CD4-positive, alpha-beta T cell treated with Interleukin-17A for 1 hour (primary cell): Measurements from ENCODE around the gene TTC8.

Source experiments
- DNase-seq: peaks from one replicate; pipeline ENCODE4 v3.0.0-alpha.2; 2020

The TTC8 gene

GRCh38 chr14:88871429-88871828, 47.0 kb downstream of the TTC8 start:
- DNase-seq = no peak

- no peak for DNase-seq
Measured at GRCh38 chr14:88872976-88873375, 48.5 kb downstream of the TTC8 start.

- no peak for DNase-seq
Measured at GRCh38 chr14:88877192-88877591, 52.7 kb downstream of the TTC8 start.

- no peak for DNase-seq
Measured at GRCh38 chr14:88879022-88879421, 54.6 kb downstream of the TTC8 start.

- no peak for DNase-seq
Measured at GRCh38 chr14:88882236-88882635, 57.8 kb downstream of the TTC8 start.

- no peak for DNase-seq
Measured at GRCh38 chr14:88895116-88895515, 70.7 kb downstream of the TTC8 start.

GRCh38 chr14:88901189-88901588, 76.7 kb downstream of the TTC8 start:
- no peak for DNase-seq

- no peak for DNase-seq
Measured at GRCh38 chr14:88901991-88902390, 77.5 kb downstream of the TTC8 start.

GRCh38 chr14:88902850-88903249, 78.4 kb downstream of the TTC8 start:
- DNase-seq = no peak

- no peak for DNase-seq
Measured at GRCh38 chr14:88904206-88904647, 79.8 kb downstream of the TTC8 start.

GRCh38 chr14:88904864-88905263, 80.4 kb downstream of the TTC8 start:
- no peak for DNase-seq

GRCh38 chr14:88908216-88908615, 83.8 kb downstream of the TTC8 start:
- DNase-seq = no peak

GRCh38 chr14:88910386-88910785, 85.9 kb downstream of the TTC8 start:
- DNase-seq = no peak

GRCh38 chr14:88911809-88912208, 87.4 kb downstream of the TTC8 start:
- DNase-seq = no peak

GRCh38 chr14:88914956-88915355, 90.5 kb downstream of the TTC8 start:
- DNase-seq = no peak

GRCh38 chr14:88919502-88919901, 95.1 kb downstream of the TTC8 start:
- no peak for DNase-seq
